ENCODE results near the gene SHPK.

SHPK gene

DNA sequence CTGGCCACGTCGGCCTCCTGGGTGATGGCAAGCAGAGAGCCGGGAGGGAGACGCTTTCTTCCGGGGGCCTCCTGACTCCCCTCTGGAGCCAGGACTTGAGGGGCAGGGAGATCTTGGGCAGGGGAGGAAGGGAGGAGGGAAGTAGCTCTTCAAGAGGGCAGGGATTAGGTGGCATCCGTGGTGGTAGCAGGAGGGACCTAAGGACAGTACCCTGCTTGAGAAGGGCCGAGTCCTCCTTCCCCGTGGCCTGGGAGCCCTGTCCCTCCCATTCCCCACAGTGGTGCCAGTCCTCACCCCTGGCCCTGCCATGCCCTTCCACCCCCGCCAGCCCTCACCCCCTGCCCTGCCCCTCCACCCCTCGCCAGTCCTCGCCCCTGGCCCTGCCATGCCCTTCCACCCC is 19.7 kb upstream of the SHPK start:
- no peak overlapping the region for H3K4me3 ChIP-seq (ENCODE audit: low read depth, low read length)
- TF ChIP-seq, protein P1, sequence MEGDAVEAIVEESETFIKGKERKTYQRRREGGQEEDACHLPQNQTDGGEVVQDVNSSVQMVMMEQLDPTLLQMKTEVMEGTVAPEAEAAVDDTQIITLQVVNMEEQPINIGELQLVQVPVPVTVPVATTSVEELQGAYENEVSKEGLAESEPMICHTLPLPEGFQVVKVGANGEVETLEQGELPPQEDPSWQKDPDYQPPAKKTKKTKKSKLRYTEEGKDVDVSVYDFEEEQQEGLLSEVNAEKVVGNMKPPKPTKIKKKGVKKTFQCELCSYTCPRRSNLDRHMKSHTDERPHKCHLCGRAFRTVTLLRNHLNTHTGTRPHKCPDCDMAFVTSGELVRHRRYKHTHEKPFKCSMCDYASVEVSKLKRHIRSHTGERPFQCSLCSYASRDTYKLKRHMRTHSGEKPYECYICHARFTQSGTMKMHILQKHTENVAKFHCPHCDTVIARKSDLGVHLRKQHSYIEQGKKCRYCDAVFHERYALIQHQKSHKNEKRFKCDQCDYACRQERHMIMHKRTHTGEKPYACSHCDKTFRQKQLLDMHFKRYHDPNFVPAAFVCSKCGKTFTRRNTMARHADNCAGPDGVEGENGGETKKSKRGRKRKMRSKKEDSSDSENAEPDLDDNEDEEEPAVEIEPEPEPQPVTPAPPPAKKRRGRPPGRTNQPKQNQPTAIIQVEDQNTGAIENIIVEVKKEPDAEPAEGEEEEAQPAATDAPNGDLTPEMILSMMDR (IDR thresholded peaks at IDR 0.05; ENCODE audit: low read depth, low read length) = no peak
- no peaks in the 10 kb centered on the region for H3K9me3 ChIP-seq
- H3K4me1 ChIP-seq = no peaks in the 10 kb centered on the region; the same call in 1 of the 2 replicates
- no peak for DNase-seq
- no peaks in the 10 kb centered on the region for H3K27me3 ChIP-seq
- H3K36me3 ChIP-seq = no peaks in the 10 kb centered on the region

DNA sequence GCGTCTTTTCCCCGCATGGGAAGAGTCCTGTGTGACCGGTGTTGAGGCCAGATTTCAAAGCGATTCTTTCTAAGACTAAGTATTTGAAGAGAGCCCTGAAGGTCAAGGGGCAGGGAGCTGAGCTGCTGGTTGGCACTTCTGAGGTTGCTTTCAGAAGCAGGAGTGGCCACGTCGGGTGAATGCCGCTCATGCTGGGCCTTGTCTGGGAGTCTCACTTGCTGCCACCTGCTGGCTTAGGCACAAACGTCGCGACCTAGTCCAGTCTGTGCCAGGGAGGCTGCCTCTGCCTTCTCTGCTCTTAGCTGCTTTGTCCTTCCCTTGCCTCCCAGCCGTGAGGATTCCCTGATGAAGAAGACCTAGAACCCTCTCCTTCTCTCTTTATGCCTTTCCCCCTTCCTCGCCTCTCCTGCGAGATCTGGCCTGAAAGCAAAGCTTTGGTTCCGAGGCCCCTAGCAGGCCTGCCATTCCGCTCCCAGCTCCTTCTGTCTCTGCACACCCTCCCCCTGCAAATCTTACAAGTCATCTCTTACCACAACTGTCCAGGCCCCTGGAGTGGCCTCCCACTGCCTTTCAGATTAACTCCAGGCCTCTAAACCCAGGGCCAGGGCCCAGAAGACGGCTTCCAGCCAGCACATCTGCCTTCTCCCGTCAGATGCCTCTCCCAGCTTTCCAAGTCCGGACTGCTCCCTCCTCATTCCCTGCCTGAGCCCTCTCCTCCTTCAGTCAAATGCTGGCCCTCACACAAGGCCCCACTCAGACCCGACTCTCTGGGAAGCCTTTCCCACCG is 11.9 kb upstream of the SHPK start:
- Histone ChIP-seq H3K4me3 (ENCODE audit: low read depth, low read length) (no peak overlapping the region), H3K4me1 (no peaks in the 10 kb centered on the region), H3K27me3 (no peaks in the 10 kb centered on the region), H3K36me3 (no peaks in the 10 kb centered on the region), H3K9me3 (no peaks in the 10 kb centered on the region)
- DNase-seq = peak; percentile 69
- TF ChIP-seq, protein P1 (IDR thresholded peaks at IDR 0.05; ENCODE audit: low read depth, low read length) = peak; percentile 60

DNA sequence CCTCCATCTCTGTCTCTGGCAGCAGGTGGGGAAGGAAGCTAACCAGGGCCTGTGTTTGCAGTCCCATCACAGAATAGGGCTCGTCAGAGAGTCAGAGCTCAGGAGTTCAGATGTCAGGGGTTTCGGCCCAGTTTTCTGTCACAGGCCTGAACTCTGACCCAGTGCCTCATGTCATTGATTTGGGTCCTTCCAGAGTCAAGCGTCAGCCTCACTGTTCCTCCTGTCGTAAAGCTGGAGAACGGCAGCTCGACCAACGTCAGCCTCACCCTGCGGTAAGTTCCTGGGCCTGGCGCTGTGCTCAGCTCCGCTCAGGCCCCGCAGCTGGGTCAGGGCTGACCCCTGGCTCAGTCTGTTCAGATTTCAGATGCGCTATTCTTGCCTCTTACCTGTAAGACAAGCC is 11.2 kb upstream of the SHPK start:
- Histone ChIP-seq H3K4me1 (no peaks in the 10 kb centered on the region), H3K4me3 (ENCODE audit: low read depth, low read length) (no peak overlapping the region), H3K27me3 (no peaks in the 10 kb centered on the region), H3K9me3 (no peaks in the 10 kb centered on the region), H3K36me3 (no peaks in the 10 kb centered on the region)
- DNase-seq = no peak
- TF ChIP-seq, protein P1 (IDR thresholded peaks at IDR 0.05; ENCODE audit: low read depth, low read length) = no peak

DNA sequence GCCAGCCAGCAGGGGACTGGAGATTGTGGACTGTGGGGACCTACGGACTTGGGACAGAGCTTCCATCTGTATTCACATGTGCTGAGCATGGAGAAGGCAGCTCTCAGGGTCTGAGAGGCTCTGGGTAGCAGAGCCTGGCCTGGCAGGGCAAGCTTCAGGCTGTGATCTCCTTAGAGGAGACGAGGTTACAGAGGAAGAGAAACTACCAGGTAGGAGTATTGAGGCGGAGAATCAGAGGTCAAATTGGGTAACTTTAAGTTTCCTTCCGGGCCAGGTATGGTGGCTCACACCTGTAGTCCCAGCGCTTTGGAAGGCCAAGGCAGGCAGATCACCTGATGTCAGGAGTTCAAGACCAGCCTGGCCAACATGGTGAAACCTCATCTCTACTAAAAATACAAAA is 9.3 kb upstream of the SHPK start:
- Histone ChIP-seq H3K9me3 (no peaks in the 10 kb centered on the region), H3K27me3 (no peaks in the 10 kb centered on the region), H3K4me3 (ENCODE audit: low read depth, low read length) (no peak overlapping the region), H3K36me3 (no peaks in the 10 kb centered on the region), H3K4me1 (no peaks in the 10 kb centered on the region)
- TF ChIP-seq, protein P1 (IDR thresholded peaks at IDR 0.05; ENCODE audit: low read depth, low read length) = no peak
- DNase-seq = no peak

DNA sequence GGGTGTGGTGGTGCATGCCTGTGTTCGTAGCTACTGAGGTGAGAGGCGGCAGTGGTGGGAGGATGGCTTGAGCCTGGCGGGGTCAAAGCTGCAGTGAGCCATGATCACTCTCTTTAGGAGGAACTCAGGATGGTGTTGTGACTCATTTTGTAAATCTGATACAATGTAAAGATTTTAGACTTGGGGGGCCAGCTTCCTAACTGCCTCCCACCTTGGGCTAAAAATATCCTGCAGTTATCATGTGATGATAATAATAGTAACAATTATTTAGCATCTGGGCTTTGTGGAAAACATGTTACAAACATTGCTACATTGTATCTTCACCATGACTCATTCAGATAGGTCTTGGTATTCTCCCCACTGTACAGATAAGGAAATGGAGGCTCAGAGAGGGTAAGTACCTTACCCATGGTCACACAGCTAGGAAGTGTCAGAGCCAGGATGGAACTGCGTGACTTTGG is 7.9 kb upstream of the SHPK start:
- Histone ChIP-seq H3K27me3 (no peaks in the 10 kb centered on the region), H3K9me3 (no peaks in the 10 kb centered on the region), H3K4me3 (ENCODE audit: low read depth, low read length) (no peak overlapping the region), H3K4me1 (no peaks in the 10 kb centered on the region), H3K36me3 (no peaks in the 10 kb centered on the region)
- DNase-seq = no peak
- TF ChIP-seq, protein P1 (IDR thresholded peaks at IDR 0.05; ENCODE audit: low read depth, low read length) = no peak

DNA sequence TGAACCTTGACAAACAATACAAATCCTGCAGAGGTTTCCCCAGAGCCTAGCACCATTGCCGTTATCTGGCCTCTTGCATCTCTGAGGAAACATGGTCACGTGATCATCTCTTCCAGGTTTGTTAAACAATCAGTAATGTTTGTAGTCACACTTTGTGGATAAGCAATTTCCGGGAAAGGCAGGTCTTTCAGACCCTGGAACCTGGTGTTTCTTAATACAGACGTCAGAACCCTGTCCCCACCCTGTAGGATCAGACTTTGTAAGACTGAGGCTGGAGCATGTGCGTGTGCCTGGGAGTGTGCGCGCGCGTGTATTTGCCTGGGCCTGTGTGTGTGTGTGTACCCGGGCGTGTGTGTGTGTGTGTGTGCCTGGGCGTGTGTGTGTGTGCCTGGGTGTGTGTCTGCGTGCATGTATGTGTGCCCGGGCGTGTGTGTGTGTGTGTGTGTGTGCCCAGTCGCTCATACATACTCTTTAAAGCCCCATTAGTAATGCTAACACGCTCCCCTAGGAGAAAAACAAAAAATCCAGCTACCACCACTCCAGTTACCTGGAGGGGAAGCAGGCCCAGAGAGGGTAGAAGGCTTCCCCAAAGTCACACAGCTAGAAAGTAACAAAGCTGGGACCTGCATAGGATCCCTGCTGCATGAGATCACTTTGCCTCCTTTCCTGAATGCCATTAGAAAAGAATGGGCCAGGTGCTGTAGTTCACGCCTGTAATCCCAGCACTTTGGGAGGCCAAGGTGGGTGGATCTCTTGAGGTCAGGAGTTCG is 5.9 kb upstream of the SHPK start:
- no peaks in the 10 kb centered on the region for H3K9me3 ChIP-seq
- no peak overlapping the region for H3K4me3 ChIP-seq (ENCODE audit: low read depth, low read length)
- H3K4me1 ChIP-seq = no peaks in the 10 kb centered on the region
- TF ChIP-seq, protein P1 (IDR thresholded peaks at IDR 0.05; ENCODE audit: low read depth, low read length) = no peak
- no peaks in the 10 kb centered on the region for H3K27me3 ChIP-seq
- DNase-seq = no peak
- no peaks in the 10 kb centered on the region for H3K36me3 ChIP-seq

Data from BE2C (cell line).